ENCODE results near the gene LMCD1. TPM values are rescaled to one million over a fixed set of nuclear protein-coding genes. Genes with fewer than 3 reads are reported as not detected.

The LMCD1 gene
- total and polyA plus RNA-seq, 2 of the 4 experiments (the other 2 are of a cell fraction), result 50.0 to 53.8 TPM

DNA sequence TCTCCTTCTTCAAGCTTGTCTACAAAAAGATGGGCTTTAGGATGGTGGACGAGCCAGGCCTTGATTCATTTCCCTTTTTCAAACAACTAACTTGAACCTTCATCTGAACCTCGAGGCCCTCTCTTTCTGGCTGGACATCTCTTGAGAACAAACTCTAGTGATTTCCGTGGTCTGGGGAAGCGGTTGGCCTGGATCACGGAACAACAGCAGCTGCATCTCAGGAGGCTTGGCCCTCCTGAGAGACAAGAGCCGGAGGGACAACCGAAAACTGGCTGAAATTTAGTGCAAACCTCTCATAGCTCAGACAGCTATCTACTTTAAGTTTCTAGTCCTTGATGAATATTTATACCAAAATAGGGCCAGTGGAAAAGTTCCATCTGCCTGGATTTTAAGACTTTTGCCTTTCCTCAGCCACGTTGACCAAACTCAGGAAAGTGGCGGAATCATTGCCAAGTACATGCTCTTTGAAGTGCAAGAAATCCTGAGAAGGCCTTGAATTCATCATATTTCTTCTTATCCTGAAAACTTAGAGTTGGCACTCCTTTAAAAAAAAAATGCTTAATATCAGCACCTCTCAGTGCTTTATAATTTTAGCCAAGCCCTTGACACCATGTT, 14.5 kb downstream of the LMCD1 start:
- POLR2A ChIA-PET (ENCODE audit: unreplicated experiment), result no interaction called here
- no peak overlapping the region for H4K91ac ChIP-seq (ENCODE audit: insufficient read depth, low read depth, low read length)
- no peak overlapping the region for H3K4ac ChIP-seq (ENCODE audit: low read depth, low read length)
- no peak overlapping the region for H2AK5ac ChIP-seq (ENCODE audit: low read depth, low read length)
- no peak overlapping the region for H3K56ac ChIP-seq (ENCODE audit: extremely low read depth, insufficient read depth, low read length)
- no peak overlapping the region for H3K9ac ChIP-seq (ENCODE audit: low read depth, low read length)
- dilution Hi-C loops (cut with HindIII; ENCODE audit: low sequenced_read_pairs, unreplicated experiment) (no loop called here), in situ Hi-C loops (cut with MboI; ENCODE audit: low sequenced_read_pairs) (no loop called here), intact Hi-C loops (cut with micrococcal nuclease) (no loop called here)
- H3K4me2 ChIP-seq (ENCODE audit: low read depth, low read length), result no peak overlapping the region
- H3K79me1 ChIP-seq (ENCODE audit: low read depth in 1 of 2, low read length in 2 of 2), result peaks cover 17 to 22% of the 10 kb centered on the region in 2 experiments
- H2AFZ ChIP-seq (replicated peaks; ENCODE audit: low read length, poor library complexity), result no peak overlapping the region
- no peak overlapping the region for H2BK20ac ChIP-seq (ENCODE audit: low read depth, low read length)
- no peak overlapping the region for H2BK15ac ChIP-seq (ENCODE audit: low read depth, low read length)
- no peak overlapping the region for H3K14ac ChIP-seq (replicated peaks; ENCODE audit: low read depth, low read length)
- BruUV-seq (replicated peaks), result no TSS peak
- no peak overlapping the region for H4K5ac ChIP-seq (ENCODE audit: low read depth, low read length)
- no peak for DNase-seq
- H3K36me3 ChIP-seq (ENCODE audit: control insufficient read depth, insufficient read depth, low read length), result peaks cover 7% of the 10 kb centered on the region
- H2AK9ac ChIP-seq (replicated peaks; ENCODE audit: low read depth, low read length, poor library complexity), result no peak overlapping the region
- H3K9me3 ChIP-seq (ENCODE audit: control insufficient read depth, insufficient read depth, low read length), result no peaks in the 10 kb centered on the region
- H2BK120ac ChIP-seq (ENCODE audit: low read depth, low read length), result no peak overlapping the region
- H3K9me1 ChIP-seq (ENCODE audit: insufficient read depth, low read length), result peaks cover 14% of the 10 kb centered on the region
- no peak overlapping the region for H2BK5ac ChIP-seq (ENCODE audit: low read depth, low read length, poor library complexity, severe bottlenecking)
- no peak overlapping the region for H3K18ac ChIP-seq (ENCODE audit: low read depth, low read length)
- no peak overlapping the region for H3K27ac ChIP-seq (ENCODE audit: insufficient read depth, low read length)
- CTCF ChIA-PET, result no interaction called here
- H4K8ac ChIP-seq (ENCODE audit: low read depth in 2 of 2, low read length in 2 of 2), result no peak overlapping the region
- TF ChIP-seq RCOR1 (IDR thresholded peaks at IDR 0.05; ENCODE audit: insufficient replicate concordance, low read length) (no peak), MAZ (IDR thresholded peaks at IDR 0.05; ENCODE audit: borderline replicate concordance, low read depth, low read length) (no peak), SMC3 (IDR thresholded peaks at IDR 0.05; ENCODE audit: low read depth, low read length) (no peak), RAD21 (IDR thresholded peaks at IDR 0.05; ENCODE audit: low read length) (no peak), MAFK (IDR thresholded peaks at IDR 0.05; ENCODE audit: low read depth, low read length) (no peak), POLR2A (IDR thresholded peaks at IDR 0.05; ENCODE audit: low read depth, low read length) (no peak)
- TF ChIP-seq, protein P1, sequence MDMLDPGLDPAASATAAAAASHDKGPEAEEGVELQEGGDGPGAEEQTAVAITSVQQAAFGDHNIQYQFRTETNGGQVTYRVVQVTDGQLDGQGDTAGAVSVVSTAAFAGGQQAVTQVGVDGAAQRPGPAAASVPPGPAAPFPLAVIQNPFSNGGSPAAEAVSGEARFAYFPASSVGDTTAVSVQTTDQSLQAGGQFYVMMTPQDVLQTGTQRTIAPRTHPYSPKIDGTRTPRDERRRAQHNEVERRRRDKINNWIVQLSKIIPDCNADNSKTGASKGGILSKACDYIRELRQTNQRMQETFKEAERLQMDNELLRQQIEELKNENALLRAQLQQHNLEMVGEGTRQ (IDR thresholded peaks at IDR 0.05; ENCODE audit: low read depth, low read length), result no peak
- H3K4me3 ChIP-seq (ENCODE audit: insufficient read depth, low read depth, low read length), result no peak overlapping the region
- no peak for ATAC-seq (ENCODE audit: low read depth)
- no peak overlapping the region for H3K23ac ChIP-seq (ENCODE audit: low read depth, low read length)
- no peaks in the 10 kb centered on the region; the same call in 1 of the 2 replicates for H4K20me1 ChIP-seq (ENCODE audit: insufficient read depth, low read length)
- H3K4me1 ChIP-seq (ENCODE audit: control insufficient read depth, insufficient read depth, low read length), result peaks cover 8% of the 10 kb centered on the region
- no peaks in the 10 kb centered on the region for H3K27me3 ChIP-seq (ENCODE audit: control insufficient read depth, insufficient read depth, low read length)
- whole genome bisulfite sequencing, 2 experiments (ENCODE audit: extremely low coverage in 2 of 2, insufficient read length in 1 of 2), result 90% methylated on average over 2 of the region's 9 CpGs; no CpG with 5 or more reads in 1 of the 2 experiments

All from IMR-90 (cell line).